ENCODE data around the gene PLEKHO1.

GRCh38 chr1:150109586-150109985 is 40.1 kb upstream of the PLEKHO1 start:
- TF ChIP-seq EZH2 (IDR thresholded peaks at IDR 0.05; ENCODE audit: insufficient read depth, poor library complexity, severe bottlenecking) (no peak), EZH2phosphoT487 (IDR thresholded peaks at IDR 0.05; ENCODE audit: insufficient read depth, low read depth) (no peak)

Data from GM23248 (cell line).